Gastrocnemius medialis (tissue), 4 donors: ENCODE measurements around the gene WDR18. TPM values are rescaled to one million over a fixed set of nuclear protein-coding genes. Genes with fewer than 3 reads are reported as not detected.

Experiments
- ATAC-seq, 2 donors: fragments of 150-250 bp; one replicate each; pipeline ENCODE4 v1.9.1; 2016
- DNase-seq, 2 donors: peaks; one replicate each; pipeline ENCODE4 v3.0.0-alpha.2; 2019
- H3K27ac ChIP-seq, 4 donors: fragments of 200-600 bp; sonication (generic); 1 replicate in 1 of 4; 2 replicates in 3 of 4; pipeline ENCODE4 v1.5.1; 2016 to 2018; ENCODE audit warnings: mild to moderate bottlenecking in 2 of 4, moderate library complexity in 1 of 4
- H3K27me3 ChIP-seq, 3 donors: fragments of 200-600 bp; sonication (generic) in 2 of 3; 1 replicate in 1 of 3; 2 replicates in 2 of 3; pipeline versions ENCODE4 v1.5.1 to v1.6.0; 2016 to 2019; ENCODE audit warnings: mild to moderate bottlenecking in 1 of 3, moderate library complexity in 1 of 3
- H3K36me3 ChIP-seq, 2 donors: fragments of 200-600 bp; sonication (generic) in 1 of 2; one replicate each; pipeline ENCODE4 v1.5.1; 2017 to 2018
- H3K4me1 ChIP-seq, 2 donors: fragments of 200-600 bp; sonication (generic) in 1 of 2; one replicate each; pipeline ENCODE4 v1.5.1; 2016 to 2017; ENCODE audit warnings: mild to moderate bottlenecking in 2 of 2
- H3K4me3 ChIP-seq, 4 donors: fragments of 200-600 bp; sonication (generic) in 3 of 4; 1 replicate in 1 of 4; 2 replicates in 3 of 4; pipeline ENCODE4 v1.5.1; 2016 to 2019; ENCODE audit warnings: mild to moderate bottlenecking in 2 of 4
- H3K9me3 ChIP-seq, 3 donors: fragments of 200-600 bp; sonication (generic) in 2 of 3; 1 replicate in 1 of 3; 2 replicates in 2 of 3; pipeline ENCODE4 v1.5.1; 2016 to 2019
- CTCF ChIP-seq, 5 experiments: fragments of 450-650 bp in 3 of 5; fragments of 200-600 bp in 2 of 5; sonication (generic) in 2 of 5; IDR thresholded peaks in 4 of 5; conservative IDR thresholded peaks in 1 of 5; 1 replicate in 4 of 5; 2 replicates in 1 of 5; pipeline ENCODE4 v1.5.1; 2016 to 2019; ENCODE audit warnings: antibody characterized with exemption in 5 of 5, mild to moderate bottlenecking in 3 of 5, moderate library complexity in 3 of 5
- POLR2A ChIP-seq, 2 donors: fragments of 450-650 bp; IDR thresholded peaks; one replicate each; pipeline ENCODE4 v1.6.1; 2017; ENCODE audit warnings: antibody characterized with exemption in 2 of 2, mild to moderate bottlenecking in 2 of 2, moderate library complexity in 2 of 2
- in situ Hi-C, 4 donors: fragments of 200-750 bp; cut with MboI; loops; one replicate each; pipeline versions ENCODE4 v1.15.0 to v1.8.0; 2017; ENCODE audit warnings: low sequenced_read_pairs in 4 of 4
- intact Hi-C: fragments of 100-400 bp; cut with DNase I; formaldehyde crosslinking; loops from one replicate; pipeline ENCODE4 v1.15.1; 2023; ENCODE audit warnings: low total_unique reads
- total RNA-seq, 4 donors: library from RNA; depleted of rRNA; stranded (reverse); fragments of >200 nt; gene quantifications; one replicate each; pipeline versions ENCODE4 v1.1.0 to v1.2.3, GENCODE V29; 2016

WDR18 gene
- total RNA-seq, 4 donors from 2014 or later = 4.4 to 59.0 (median 28.6) TPM

- in situ Hi-C loops (loop anchor here in 1 of 4 donors (10.0 kb wide), 1 partner anchor 196 kb away; no protein-coding TSS in a partner anchor), intact Hi-C loops (no loop called here)
- Histone ChIP-seq H3K4me3 (no peak overlapping the region), H3K27ac (no peak overlapping the region), H3K9me3 (peaks cover 0 to 6% (median 0%) of the 10 kb centered on the region in 3 donors), H3K27me3 (peaks cover 0 to 5% (median 0%) of the 10 kb centered on the region in 3 donors), H3K36me3 (peaks cover 2 to 47% of the 10 kb centered on the region in 2 donors), H3K4me1 (no peaks in the 10 kb centered on the region)
- DNase-seq (no peak), ATAC-seq (no peak)
- peak in 4 of 5 experiments; percentile 23 to 68 (median 53) for TF ChIP-seq CTCF (IDR thresholded peaks at IDR 0.05 in 4 of 5, conservative IDR thresholded peaks at IDR 0.05 in 1 of 5)
- no peak for TF ChIP-seq POLR2A (IDR thresholded peaks at IDR 0.05)
These were observed 13.4 kb upstream of the WDR18 start for GRCh38 chr19:970695-971094.

- no peak for ATAC-seq
- Histone ChIP-seq H3K4me1 (no peaks in the 10 kb centered on the region), H3K9me3 (peaks cover 0 to 6% (median 0%) of the 10 kb centered on the region in 3 donors), H3K27ac (no peak overlapping the region), H3K36me3 (peaks cover 2 to 47% of the 10 kb centered on the region in 2 donors), H3K27me3 (peaks cover 0 to 5% (median 0%) of the 10 kb centered on the region in 3 donors), H3K4me3 (no peak overlapping the region)
- in situ Hi-C loops = loop anchor here in 1 of 4 donors (10.0 kb wide), 1 partner anchor 197 kb away; no protein-coding TSS in a partner anchor
- intact Hi-C loops = no loop called here
- TF ChIP-seq CTCF (IDR thresholded peaks at IDR 0.05 in 4 of 5, conservative IDR thresholded peaks at IDR 0.05 in 1 of 5) (no peak), POLR2A (IDR thresholded peaks at IDR 0.05) (no peak)
- no peak for DNase-seq
These were observed 12.3 kb upstream of the WDR18 start for GRCh38 chr19:971795-972194.

- no peak overlapping the region for H3K4me3 ChIP-seq
- in situ Hi-C loops (loop anchor here in 1 of 4 donors (10.0 kb wide), 1 partner anchor 197 kb away; no protein-coding TSS in a partner anchor), intact Hi-C loops (no loop called here)
- TF ChIP-seq POLR2A (IDR thresholded peaks at IDR 0.05) = no peak
- peaks cover 0 to 6% (median 0%) of the 10 kb centered on the region in 3 donors for H3K9me3 ChIP-seq
- H3K36me3 ChIP-seq = peaks cover 2 to 44% of the 10 kb centered on the region in 2 donors
- no peak overlapping the region for H3K27ac ChIP-seq
- peaks cover 0 to 5% (median 0%) of the 10 kb centered on the region in 3 donors for H3K27me3 ChIP-seq
- DNase-seq (no peak), ATAC-seq (no peak)
- H3K4me1 ChIP-seq = no peaks in the 10 kb centered on the region
These were observed 11.9 kb upstream of the WDR18 start for GRCh38 chr19:972281-972680.

- Histone ChIP-seq H3K4me3 (no peak overlapping the region), H3K27ac (no peak overlapping the region), H3K9me3 (peaks cover 0 to 6% (median 0%) of the 10 kb centered on the region in 3 donors), H3K4me1 (no peaks in the 10 kb centered on the region), H3K27me3 (peaks cover 0 to 8% (median 0%) of the 10 kb centered on the region in 3 donors), H3K36me3 (peaks cover 2 to 32% of the 10 kb centered on the region in 2 donors)
- in situ Hi-C loops = loop anchor here in 1 of 4 donors (10.0 kb wide), 1 partner anchor 199 kb away; no protein-coding TSS in a partner anchor
- no peak for TF ChIP-seq POLR2A (IDR thresholded peaks at IDR 0.05)
- TF ChIP-seq CTCF (IDR thresholded peaks at IDR 0.05 in 4 of 5, conservative IDR thresholded peaks at IDR 0.05 in 1 of 5) = no peak
- intact Hi-C loops = no loop called here
- no peak for DNase-seq
- no peak for ATAC-seq
These were observed 10.2 kb upstream of the WDR18 start for GRCh38 chr19:973726-974563.
